ENCODE results near the gene NID1.
A peak's percentile ranks its signal among the peaks of the same experiment; 100 is the strongest.

The NID1 gene

DNA sequence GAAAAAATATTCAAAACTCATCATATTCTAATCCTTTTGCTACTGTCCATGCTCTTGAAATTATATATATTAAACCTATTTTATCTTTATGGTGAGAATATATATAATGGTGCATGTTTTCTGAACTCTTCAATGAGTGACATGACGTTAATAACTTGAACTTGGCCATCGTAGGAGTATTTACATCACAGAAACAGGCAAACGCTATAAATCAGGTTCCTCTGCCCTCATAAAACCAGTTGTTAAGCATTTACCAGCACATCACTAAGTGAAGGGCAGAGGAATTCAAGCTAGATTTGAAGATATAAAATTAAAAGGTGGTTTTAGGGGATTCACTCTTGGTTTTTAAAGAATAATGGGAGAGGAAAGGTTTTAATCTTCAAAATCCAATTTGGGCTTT lies 20.5 kb downstream of the NID1 start:
- TF ChIP-seq CTCF (IDR thresholded peaks at IDR 0.05; ENCODE audit: control insufficient read depth, extremely low read depth, insufficient read depth): no peak
- H3K4me3 ChIP-seq (ENCODE audit: low read depth, low read length): no peak overlapping the region
- peak; percentile 14 for DNase-seq (ENCODE audit: low read depth)

DNA sequence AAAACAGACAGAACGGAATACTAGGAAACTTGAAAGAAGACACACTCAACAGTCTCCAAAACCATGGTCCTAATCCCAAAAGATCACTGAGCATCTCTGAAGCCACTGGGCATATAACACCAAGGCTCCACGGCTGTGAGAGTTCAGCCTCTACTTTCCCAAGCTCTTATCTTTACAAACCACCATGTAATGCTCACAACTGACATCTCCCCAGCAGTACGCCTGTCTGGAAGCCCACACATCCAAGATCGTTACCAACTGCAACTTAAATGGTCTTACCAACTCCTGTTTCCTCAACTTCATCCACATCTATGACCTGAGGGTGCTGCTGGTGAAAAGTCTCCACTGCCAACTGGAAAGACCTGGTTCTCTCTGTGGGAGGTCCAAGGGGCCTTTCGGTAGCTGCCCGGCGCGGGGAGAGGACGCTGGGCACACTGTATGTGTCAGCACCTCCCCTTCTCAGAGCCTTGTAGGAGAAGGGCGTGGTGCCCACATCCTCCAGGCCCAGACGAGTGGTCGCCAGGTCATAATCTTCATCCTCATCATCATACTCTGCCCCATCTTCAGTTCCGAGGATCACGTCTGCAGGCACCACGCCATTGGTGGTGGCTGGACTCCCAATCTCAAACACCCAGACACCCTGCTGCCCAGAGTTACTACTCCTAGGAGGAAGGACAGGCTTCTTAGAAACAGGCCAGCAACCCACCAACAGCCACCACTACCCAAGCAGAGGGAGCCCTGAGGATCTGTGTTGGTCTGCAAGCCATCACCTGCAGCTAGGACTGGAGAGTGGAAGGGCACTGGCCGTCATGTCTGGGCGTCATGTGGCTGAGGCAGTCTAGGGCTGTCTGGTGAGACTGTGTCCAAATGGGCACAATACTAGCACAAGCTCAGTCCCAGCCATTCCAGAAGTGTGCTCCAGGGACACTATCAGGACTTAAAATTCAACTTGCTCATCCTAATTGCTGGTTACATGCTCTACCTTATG lies 23.0 kb downstream of the NID1 start:
- TF ChIP-seq CTCF (IDR thresholded peaks at IDR 0.05; ENCODE audit: control insufficient read depth, extremely low read depth, insufficient read depth): no peak
- no peak for DNase-seq (ENCODE audit: low read depth)
- no peak overlapping the region for H3K4me3 ChIP-seq (ENCODE audit: low read depth, low read length)

DNA sequence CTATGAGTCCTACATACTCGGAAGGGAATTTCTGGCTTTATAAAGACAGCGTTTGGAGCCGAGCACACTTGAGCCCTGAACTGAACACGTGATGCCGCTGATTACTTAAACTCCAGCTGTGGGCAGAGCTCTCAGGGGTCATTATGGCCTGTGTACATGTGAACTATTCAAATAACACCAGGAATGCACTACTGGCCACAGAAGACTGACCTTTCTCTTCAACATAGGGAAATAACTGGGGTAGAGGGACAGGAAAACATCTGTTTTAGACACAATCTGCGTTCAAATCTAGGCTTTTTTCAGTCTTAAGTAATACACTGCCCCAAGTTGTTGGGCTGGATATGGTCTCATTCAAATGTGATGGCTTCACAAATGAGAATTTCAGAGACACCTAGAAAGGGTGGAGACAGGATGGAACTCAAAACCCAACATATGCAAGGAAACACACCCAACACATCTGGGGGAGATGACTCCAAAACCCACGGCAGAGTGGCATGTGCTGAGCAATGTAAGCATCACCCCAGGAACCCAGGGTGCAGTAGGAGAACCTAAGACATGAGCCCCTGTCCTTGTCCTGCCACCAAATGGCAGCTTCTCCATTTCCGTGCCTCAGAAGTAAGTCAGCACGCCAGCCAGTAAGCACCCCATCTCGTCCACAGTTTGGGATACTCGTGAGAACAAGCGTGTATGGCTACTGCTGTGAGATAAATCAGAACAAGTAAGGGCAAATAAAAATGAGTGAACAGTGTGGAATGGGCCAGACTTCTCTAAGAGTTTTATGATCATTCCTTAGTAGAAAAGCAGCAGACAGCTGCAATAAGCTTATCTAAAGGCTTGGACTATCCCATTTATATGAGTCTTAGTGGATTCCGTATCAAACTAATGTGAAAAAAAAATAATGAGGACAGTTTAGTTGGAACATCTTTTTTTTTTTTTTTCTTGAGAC lies 24.9 kb downstream of the NID1 start:
- DNase-seq (ENCODE audit: low read depth): no peak
- H3K4me3 ChIP-seq (ENCODE audit: low read depth, low read length): no peak overlapping the region
- no peak for TF ChIP-seq CTCF (IDR thresholded peaks at IDR 0.05; ENCODE audit: control insufficient read depth, extremely low read depth, insufficient read depth)

DNA sequence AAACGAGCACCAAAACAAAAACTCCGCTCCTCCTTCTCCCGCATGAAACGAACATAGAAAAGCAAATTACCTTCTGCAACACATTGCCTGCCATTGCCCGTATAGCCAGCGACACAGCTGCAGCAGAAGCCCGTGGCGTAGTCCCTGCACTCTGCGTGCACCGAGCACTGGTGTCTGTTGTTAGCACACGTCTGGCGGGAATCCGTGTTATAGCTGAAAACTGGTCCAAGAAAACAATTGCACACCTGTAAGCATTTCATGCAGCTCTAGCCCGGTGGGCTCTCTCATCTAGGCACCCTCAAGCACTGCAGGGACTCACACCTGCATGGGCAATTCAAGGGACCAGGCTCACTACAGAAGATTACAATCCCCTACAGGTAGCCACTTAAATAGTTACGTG lies 26.9 kb downstream of the NID1 start:
- DNase-seq (ENCODE audit: low read depth): no peak
- TF ChIP-seq CTCF (IDR thresholded peaks at IDR 0.05; ENCODE audit: control insufficient read depth, extremely low read depth, insufficient read depth): no peak
- no peak overlapping the region for H3K4me3 ChIP-seq (ENCODE audit: low read depth, low read length)

GRCh38 chr1:236035681-236036101 lies 29.2 kb downstream of the NID1 start:
- TF ChIP-seq CTCF (IDR thresholded peaks at IDR 0.05; ENCODE audit: control insufficient read depth, extremely low read depth, insufficient read depth): no peak
- no peak for DNase-seq (ENCODE audit: low read depth)
- no peak overlapping the region for H3K4me3 ChIP-seq (ENCODE audit: low read depth, low read length)

DNA sequence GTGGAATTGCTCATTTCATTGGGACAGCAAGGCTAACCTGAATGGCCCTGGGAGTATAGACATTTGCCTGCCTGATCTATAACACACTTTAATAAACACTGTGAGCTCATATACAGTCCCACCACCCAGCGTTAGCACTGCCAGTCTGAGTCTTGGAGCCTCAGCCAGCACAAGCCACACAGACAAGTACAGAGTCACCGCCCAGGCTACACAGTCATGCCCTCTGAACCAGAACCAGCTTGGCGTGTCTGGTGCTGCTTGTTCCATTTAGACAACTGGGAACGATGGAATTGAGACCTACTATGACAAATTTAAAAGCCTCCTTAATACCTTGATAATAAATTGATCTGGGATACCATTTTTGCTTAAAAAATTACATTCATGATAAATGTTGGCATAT lies 31.6 kb downstream of the NID1 start:
- DNase-seq (ENCODE audit: low read depth): no peak
- no peak for TF ChIP-seq CTCF (IDR thresholded peaks at IDR 0.05; ENCODE audit: control insufficient read depth, extremely low read depth, insufficient read depth)
- H3K4me3 ChIP-seq (ENCODE audit: low read depth, low read length): no peak overlapping the region

Measured in LNCaP clone FGC (cell line).